ENCODE results near the gene PRDX3. TPM values are rescaled to one million over a fixed set of nuclear protein-coding genes. Genes with fewer than 3 reads are reported as not detected.

The PRDX3 gene
- total RNA-seq, 1 donor from 2014 or later = 103 TPM

DNA sequence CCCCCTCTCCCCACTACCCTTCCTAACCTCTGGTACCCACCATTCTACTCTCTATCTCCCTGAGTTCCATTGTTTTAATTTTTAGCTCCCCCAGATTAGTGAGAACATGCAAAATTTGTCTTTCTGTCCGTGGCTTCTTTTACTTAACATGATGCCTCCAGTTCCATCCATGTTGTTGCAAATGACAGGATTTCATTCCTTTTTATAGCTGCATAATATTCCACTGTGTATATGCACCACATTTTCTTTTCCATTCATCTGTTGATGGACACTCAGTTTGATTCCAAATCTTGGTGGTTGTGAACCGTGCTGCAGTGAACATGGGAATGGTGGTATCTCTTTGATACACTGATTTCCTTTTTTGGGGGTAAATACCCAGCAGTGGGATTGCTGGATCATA is 52.7 kb downstream of the PRDX3 start:
- H3K27me3 Mint-ChIP-seq (ENCODE audit: unreplicated experiment) = no peaks in the 10 kb centered on the region
- H3K27ac Mint-ChIP-seq (ENCODE audit: unreplicated experiment) = no peak overlapping the region
- DNase-seq = no peak
- peaks cover 2% of the 10 kb centered on the region for H3K4me1 Mint-ChIP-seq (ENCODE audit: low read depth, unreplicated experiment)
- peaks cover 5% of the 10 kb centered on the region for H3K36me3 Mint-ChIP-seq (ENCODE audit: unreplicated experiment)
- no peaks in the 10 kb centered on the region for H3K9me3 Mint-ChIP-seq (ENCODE audit: unreplicated experiment)
- TF ChIP-seq, protein P1, sequence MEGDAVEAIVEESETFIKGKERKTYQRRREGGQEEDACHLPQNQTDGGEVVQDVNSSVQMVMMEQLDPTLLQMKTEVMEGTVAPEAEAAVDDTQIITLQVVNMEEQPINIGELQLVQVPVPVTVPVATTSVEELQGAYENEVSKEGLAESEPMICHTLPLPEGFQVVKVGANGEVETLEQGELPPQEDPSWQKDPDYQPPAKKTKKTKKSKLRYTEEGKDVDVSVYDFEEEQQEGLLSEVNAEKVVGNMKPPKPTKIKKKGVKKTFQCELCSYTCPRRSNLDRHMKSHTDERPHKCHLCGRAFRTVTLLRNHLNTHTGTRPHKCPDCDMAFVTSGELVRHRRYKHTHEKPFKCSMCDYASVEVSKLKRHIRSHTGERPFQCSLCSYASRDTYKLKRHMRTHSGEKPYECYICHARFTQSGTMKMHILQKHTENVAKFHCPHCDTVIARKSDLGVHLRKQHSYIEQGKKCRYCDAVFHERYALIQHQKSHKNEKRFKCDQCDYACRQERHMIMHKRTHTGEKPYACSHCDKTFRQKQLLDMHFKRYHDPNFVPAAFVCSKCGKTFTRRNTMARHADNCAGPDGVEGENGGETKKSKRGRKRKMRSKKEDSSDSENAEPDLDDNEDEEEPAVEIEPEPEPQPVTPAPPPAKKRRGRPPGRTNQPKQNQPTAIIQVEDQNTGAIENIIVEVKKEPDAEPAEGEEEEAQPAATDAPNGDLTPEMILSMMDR (IDR thresholded peaks at IDR 0.05; ENCODE audit: partially characterized antibody, unreplicated experiment) = no peak
- H3K4me3 Mint-ChIP-seq (ENCODE audit: unreplicated experiment) = no peak overlapping the region

DNA sequence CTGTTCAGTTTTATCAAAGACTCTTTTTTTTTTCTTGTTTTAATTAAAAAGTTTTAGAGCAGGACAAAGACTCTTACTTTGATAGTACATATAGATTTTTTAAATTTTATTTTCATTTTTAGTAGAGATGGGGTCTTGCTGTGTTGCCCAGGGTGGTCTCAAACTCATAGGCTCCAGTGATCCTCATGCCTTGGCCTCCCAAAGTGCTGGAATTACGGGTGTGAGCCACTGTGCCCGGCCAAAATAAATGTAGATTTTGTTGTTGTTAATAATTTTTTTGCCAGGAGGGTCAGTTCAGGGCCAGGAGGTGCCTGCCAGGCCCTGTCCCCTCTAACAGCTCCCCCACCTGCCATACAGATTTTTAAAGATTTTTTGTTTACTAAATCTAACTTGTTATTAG is 57.7 kb downstream of the PRDX3 start:
- H3K27ac Mint-ChIP-seq (ENCODE audit: unreplicated experiment) = no peak overlapping the region
- no peak overlapping the region for H3K4me3 Mint-ChIP-seq (ENCODE audit: unreplicated experiment)
- no peaks in the 10 kb centered on the region for H3K4me1 Mint-ChIP-seq (ENCODE audit: low read depth, unreplicated experiment)
- no peaks in the 10 kb centered on the region for H3K9me3 Mint-ChIP-seq (ENCODE audit: unreplicated experiment)
- TF ChIP-seq, protein P1 (IDR thresholded peaks at IDR 0.05; ENCODE audit: partially characterized antibody, unreplicated experiment) = no peak
- peaks cover 2% of the 10 kb centered on the region for H3K36me3 Mint-ChIP-seq (ENCODE audit: unreplicated experiment)
- DNase-seq = no peak
- no peaks in the 10 kb centered on the region for H3K27me3 Mint-ChIP-seq (ENCODE audit: unreplicated experiment)

DNA sequence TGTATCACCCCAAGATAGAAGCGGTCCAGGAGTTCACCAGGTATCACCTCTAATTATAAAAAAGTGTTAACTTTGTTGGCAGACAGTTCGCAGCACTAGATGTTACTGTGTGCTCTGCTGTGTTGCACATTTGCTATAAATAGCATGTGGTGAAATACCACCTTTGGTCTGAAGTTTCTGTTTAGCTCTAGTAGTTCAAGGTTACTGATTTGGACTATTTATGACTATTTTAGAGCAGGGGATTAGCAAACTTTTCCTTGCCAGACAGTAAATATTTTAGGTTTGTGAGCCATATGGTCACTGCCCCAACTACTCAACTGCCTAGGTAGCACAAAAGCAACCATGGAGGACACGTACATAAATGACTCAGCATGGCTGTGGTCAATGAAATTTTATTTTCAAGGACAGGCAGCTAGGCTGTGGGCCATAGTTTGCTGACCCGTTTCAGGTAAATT is 58.2 kb downstream of the PRDX3 start:
- H3K9me3 Mint-ChIP-seq (ENCODE audit: unreplicated experiment) = no peaks in the 10 kb centered on the region
- H3K36me3 Mint-ChIP-seq (ENCODE audit: unreplicated experiment) = no peaks in the 10 kb centered on the region
- no peak overlapping the region for H3K27ac Mint-ChIP-seq (ENCODE audit: unreplicated experiment)
- TF ChIP-seq, protein P1 (IDR thresholded peaks at IDR 0.05; ENCODE audit: partially characterized antibody, unreplicated experiment) = no peak
- no peaks in the 10 kb centered on the region for H3K27me3 Mint-ChIP-seq (ENCODE audit: unreplicated experiment)
- no peaks in the 10 kb centered on the region for H3K4me1 Mint-ChIP-seq (ENCODE audit: low read depth, unreplicated experiment)
- no peak for DNase-seq
- H3K4me3 Mint-ChIP-seq (ENCODE audit: unreplicated experiment) = no peak overlapping the region

DNA sequence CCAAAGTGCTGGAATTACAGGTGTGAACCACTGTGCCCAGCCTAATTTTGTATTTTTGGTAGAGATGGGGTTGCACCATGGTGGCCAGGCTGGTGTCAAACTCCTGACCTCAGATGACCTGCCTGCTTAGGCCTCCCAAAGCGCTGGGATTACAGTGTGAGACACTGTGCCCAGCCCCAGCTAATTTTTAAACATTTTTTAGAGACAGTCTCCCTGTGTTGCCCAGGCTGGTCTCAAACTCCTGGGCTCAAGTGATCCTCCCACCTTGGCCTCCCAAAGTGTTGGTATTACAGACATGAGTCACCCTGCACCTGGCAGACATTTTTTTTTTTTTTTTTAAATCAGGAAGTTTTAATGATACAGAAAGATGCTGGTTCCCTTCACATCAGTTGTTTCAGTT is 59.2 kb downstream of the PRDX3 start:
- no peak for DNase-seq
- Mint-ChIP-seq H3K27ac (ENCODE audit: unreplicated experiment) (no peak overlapping the region), H3K4me3 (ENCODE audit: unreplicated experiment) (no peak overlapping the region), H3K36me3 (ENCODE audit: unreplicated experiment) (no peaks in the 10 kb centered on the region), H3K9me3 (ENCODE audit: unreplicated experiment) (no peaks in the 10 kb centered on the region), H3K27me3 (ENCODE audit: unreplicated experiment) (no peaks in the 10 kb centered on the region), H3K4me1 (ENCODE audit: low read depth, unreplicated experiment) (no peaks in the 10 kb centered on the region)
- TF ChIP-seq, protein P1 (IDR thresholded peaks at IDR 0.05; ENCODE audit: partially characterized antibody, unreplicated experiment) = no peak

DNA sequence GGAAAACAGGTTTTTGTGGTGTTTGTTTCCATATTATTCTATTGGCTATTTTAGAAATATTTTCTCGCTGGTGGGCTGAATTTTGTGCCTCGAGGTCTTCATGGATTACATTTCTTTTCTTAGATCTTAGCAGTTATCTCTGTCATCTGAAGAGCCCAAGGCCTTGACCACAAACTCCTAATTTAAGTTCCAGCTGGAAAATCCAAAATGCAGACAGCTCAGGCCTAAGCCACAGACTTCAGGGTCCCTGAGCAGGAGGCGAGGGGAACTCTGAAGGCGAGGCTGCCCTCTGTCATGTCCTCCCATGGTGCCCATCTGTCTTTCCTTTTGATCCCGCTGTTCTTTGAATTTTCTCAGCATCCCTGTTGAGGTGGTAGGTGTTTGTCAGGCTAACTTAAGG is 60.4 kb downstream of the PRDX3 start:
- no peaks in the 10 kb centered on the region for H3K27me3 Mint-ChIP-seq (ENCODE audit: unreplicated experiment)
- no peaks in the 10 kb centered on the region for H3K36me3 Mint-ChIP-seq (ENCODE audit: unreplicated experiment)
- H3K27ac Mint-ChIP-seq (ENCODE audit: unreplicated experiment) = peak overlapping the region; percentile 35
- no peak overlapping the region for H3K4me3 Mint-ChIP-seq (ENCODE audit: unreplicated experiment)
- TF ChIP-seq, protein P1 (IDR thresholded peaks at IDR 0.05; ENCODE audit: partially characterized antibody, unreplicated experiment) = no peak
- H3K9me3 Mint-ChIP-seq (ENCODE audit: unreplicated experiment) = no peaks in the 10 kb centered on the region
- DNase-seq = no peak
- no peaks in the 10 kb centered on the region for H3K4me1 Mint-ChIP-seq (ENCODE audit: low read depth, unreplicated experiment)

Other genes with a start within 250 kb of the PRDX3 start
- 34.0 TPM for gene NANOS1, start 149.1 kb downstream of the PRDX3 start, total RNA-seq (ENCODE audit: unreplicated experiment)
- 110 TPM for gene EIF3A, start 98.0 kb downstream of the PRDX3 start, total RNA-seq (ENCODE audit: unreplicated experiment)
- gene DENND10, start 74.7 kb downstream of the PRDX3 start, total RNA-seq (ENCODE audit: unreplicated experiment) = 39.9 TPM
- gene SFXN4, start 13.1 kb downstream of the PRDX3 start, total RNA-seq (ENCODE audit: unreplicated experiment) = 12.2 TPM
- 77.6 TPM for gene GRK5, start 28.8 kb upstream of the PRDX3 start, total RNA-seq (ENCODE audit: unreplicated experiment)